Measurements from ENCODE around the gene SPEG. TPM values are rescaled to one million over a fixed set of nuclear protein-coding genes. Genes with fewer than 3 reads are reported as not detected.
A peak's percentile ranks its signal among the peaks of the same experiment; 100 is the strongest.

The SPEG gene
- total and polyA plus RNA-seq, 2 of the 13 experiments (the other 11 are each of a cell fraction or from before 2014, with no cell fraction given) = 0.18 to 0.24 TPM

DNA sequence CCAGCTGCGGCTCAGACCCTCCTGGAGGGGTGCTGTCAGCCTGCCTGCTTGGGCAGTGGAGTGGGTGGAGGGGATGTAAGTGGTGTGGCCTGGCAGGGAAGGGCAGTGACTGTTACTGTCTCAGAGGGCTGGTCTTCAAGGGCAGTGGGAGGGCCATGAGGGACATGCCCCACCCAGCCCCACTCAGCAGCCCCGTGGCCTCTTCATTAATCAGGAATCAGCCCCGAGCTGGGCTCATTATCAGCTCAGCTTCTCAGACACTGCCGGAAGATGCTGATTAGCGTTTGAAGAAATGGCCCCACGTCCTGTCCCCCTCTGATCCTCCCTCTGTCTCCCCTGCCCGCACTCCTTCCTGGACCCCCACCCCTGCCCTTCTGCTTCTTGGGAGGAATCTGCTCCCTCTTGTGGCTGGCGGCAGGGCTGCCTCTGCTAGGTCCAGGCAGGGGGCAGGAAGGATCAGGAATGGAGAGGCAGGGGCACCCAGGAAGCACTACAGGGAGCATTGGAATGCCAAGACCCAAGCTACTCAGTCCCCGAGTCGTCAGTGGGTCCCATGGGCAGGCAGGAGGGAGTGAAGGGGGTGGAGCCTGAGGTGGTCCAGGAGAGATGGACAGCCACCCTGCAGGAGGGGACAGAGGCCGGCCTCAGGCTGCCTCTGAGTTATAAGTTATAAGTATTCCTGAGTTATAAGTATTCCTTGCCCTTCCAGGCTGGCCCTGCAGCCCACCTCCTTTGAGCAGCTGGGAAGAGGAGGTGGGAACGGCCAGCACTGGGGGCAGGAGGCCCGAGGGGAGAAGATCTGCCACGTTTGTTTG is 86.6 kb downstream of the SPEG start (continued):
- TF ChIP-seq, protein P1, sequence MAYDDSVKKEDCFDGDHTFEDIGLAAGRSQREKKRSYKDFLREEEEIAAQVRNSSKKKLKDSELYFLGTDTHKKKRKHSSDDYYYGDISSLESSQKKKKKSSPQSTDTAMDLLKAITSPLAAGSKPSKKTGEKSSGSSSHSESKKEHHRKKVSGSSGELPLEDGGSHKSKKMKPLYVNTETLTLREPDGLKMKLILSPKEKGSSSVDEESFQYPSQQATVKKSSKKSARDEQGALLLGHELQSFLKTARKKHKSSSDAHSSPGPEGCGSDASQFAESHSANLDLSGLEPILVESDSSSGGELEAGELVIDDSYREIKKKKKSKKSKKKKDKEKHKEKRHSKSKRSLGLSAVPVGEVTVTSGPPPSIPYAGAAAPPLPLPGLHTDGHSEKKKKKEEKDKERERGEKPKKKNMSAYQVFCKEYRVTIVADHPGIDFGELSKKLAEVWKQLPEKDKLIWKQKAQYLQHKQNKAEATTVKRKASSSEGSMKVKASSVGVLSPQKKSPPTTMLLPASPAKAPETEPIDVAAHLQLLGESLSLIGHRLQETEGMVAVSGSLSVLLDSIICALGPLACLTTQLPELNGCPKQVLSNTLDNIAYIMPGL (CRISPR knock-in tag; IDR thresholded peaks at IDR 0.05; ENCODE audit: borderline replicate concordance in 1 of 2, low read depth in 1 of 2) = peak in 1 of 2 experiments; percentile 36; a peak in 1 of 4 replicates
- TF ChIP-seq PBX3 (CRISPR knock-in tag; IDR thresholded peaks at IDR 0.05; ENCODE audit: borderline replicate concordance) (no peak), PRPF4 (IDR thresholded peaks at IDR 0.05; ENCODE audit: low read depth, low read length, poor library complexity, severe bottlenecking) (no peak), SNAI1 (CRISPR knock-in tag; IDR thresholded peaks at IDR 0.05; ENCODE audit: borderline replicate concordance) (no peak), TSC22D2 (CRISPR knock-in tag; IDR thresholded peaks at IDR 0.05; ENCODE audit: borderline replicate concordance) (no peak), MXI1 (IDR thresholded peaks at IDR 0.05; ENCODE audit: borderline replicate concordance, low read depth, low read length) (no peak), ZEB1 (IDR thresholded peaks at IDR 0.05; ENCODE audit: insufficient replicate concordance, low read depth) (no peak), MTA3 (CRISPR knock-in tag; IDR thresholded peaks at IDR 0.05) (no peak), ZNF496 (CRISPR knock-in tag; IDR thresholded peaks at IDR 0.05; ENCODE audit: insufficient replicate concordance) (no peak), ZBTB38 (CRISPR knock-in tag; IDR thresholded peaks at IDR 0.05) (no peak), SYNCRIP (IDR thresholded peaks at IDR 0.05; ENCODE audit: insufficient read depth, low read depth, low read length) (no peak), XRCC5 (optimal IDR thresholded peaks at IDR 0.05; ENCODE audit: low read length) (peak; percentile 68), CC2D1A (CRISPR knock-in tag; IDR thresholded peaks at IDR 0.05) (no peak)
- TF ChIP-seq, protein P2, sequence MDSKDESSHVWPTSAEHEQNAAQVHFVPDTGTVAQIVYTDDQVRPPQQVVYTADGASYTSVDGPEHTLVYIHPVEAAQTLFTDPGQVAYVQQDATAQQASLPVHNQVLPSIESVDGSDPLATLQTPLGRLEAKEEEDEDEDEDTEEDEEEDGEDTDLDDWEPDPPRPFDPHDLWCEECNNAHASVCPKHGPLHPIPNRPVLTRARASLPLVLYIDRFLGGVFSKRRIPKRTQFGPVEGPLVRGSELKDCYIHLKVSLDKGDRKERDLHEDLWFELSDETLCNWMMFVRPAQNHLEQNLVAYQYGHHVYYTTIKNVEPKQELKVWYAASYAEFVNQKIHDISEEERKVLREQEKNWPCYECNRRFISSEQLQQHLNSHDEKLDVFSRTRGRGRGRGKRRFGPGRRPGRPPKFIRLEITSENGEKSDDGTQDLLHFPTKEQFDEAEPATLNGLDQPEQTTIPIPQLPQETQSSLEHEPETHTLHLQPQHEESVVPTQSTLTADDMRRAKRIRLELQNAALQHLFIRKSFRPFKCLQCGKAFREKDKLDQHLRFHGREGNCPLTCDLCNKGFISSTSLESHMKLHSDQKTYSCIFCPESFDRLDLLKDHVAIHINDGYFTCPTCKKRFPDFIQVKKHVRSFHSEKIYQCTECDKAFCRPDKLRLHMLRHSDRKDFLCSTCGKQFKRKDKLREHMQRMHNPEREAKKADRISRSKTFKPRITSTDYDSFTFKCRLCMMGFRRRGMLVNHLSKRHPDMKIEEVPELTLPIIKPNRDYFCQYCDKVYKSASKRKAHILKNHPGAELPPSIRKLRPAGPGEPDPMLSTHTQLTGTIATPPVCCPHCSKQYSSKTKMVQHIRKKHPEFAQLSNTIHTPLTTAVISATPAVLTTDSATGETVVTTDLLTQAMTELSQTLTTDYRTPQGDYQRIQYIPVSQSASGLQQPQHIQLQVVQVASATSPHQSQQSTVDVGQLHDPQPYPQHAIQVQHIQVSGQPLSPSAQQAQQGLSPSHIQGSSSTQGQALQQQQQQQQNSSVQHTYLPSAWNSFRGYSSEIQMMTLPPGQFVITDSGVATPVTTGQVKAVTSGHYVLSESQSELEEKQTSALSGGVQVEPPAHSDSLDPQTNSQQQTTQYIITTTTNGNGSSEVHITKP (CRISPR knock-in tag; IDR thresholded peaks at IDR 0.05; ENCODE audit: low read depth) = no peak
